WTC11 (cell line): Measurements from ENCODE around the gene NTN5. TPM values are rescaled to one million over a fixed set of nuclear protein-coding genes. Genes with fewer than 3 reads are reported as not detected.
"Not testable (repeated sequence)": the region's sequence is repeated elsewhere in the genome, so short reads cannot be mapped to it uniquely, and the experiment has no call there.

Experiments used
- ATAC-seq: fragments of 200-7000 bp; cut with Tn5 transposase; 2 replicates; pipeline ENCODE4 v1.10.0; 2021; ENCODE audit warnings: mild to moderate bottlenecking, moderate library complexity
- CTCF ChIA-PET: fragments of 300-600 bp; sonication (Branson Sonifier 250); formaldehyde crosslinking; loops from one replicate; lab custom pipeline; 2021; ENCODE audit warnings: antibody characterized with exemption; lab: Charles Lee
- POLR2A ChIA-PET: fragments of 350-600 bp; sonication (Branson Sonifier 250); formaldehyde crosslinking; loops from one replicate; lab custom pipeline; 2021; ENCODE audit warnings: antibody characterized with exemption; lab: Charles Lee
- DNase-seq: peaks from one replicate; pipeline ENCODE4 v3.0.0; 2021; ENCODE audit warnings: low spot score
- H3K27ac Mint-ChIP-seq: 2 replicates; pipeline ENCODE4 v1.8.0; 2021; ENCODE audit warnings: mixed read lengths
- H3K27me3 Mint-ChIP-seq: 2 replicates; pipeline ENCODE4 v1.8.0; 2021; ENCODE audit warnings: low read depth, mild to moderate bottlenecking, moderate library complexity, mixed read lengths
- H3K36me3 Mint-ChIP-seq: 2 replicates; pipeline ENCODE4 v1.8.0; 2021; ENCODE audit warnings: mixed read lengths
- H3K4me1 Mint-ChIP-seq: 2 replicates; pipeline ENCODE4 v1.8.0; 2022; ENCODE audit warnings: mixed read lengths
- H3K4me3 Mint-ChIP-seq: 2 replicates; pipeline ENCODE4 v1.8.0; 2021; ENCODE audit warnings: mild to moderate bottlenecking, moderate library complexity, mixed read lengths
- H3K9me3 Mint-ChIP-seq: 2 replicates; pipeline ENCODE4 v1.8.0; 2021; ENCODE audit warnings: mixed read lengths
- ATF3 ChIP-seq: sonication (generic); formaldehyde crosslinking; conservative IDR thresholded peaks from 2 replicates; pipeline ENCODE4 v1.8.1; 2022; ENCODE audit warnings: mild to moderate bottlenecking, missing genetic modification reagents
- CBFB ChIP-seq: sonication (generic); formaldehyde crosslinking; IDR thresholded peaks from 2 replicates; pipeline ENCODE4 v1.8.1; 2022; ENCODE audit warnings: mild to moderate bottlenecking, low read depth, missing genetic modification reagents
- E2F4 ChIP-seq: sonication (generic); formaldehyde crosslinking; IDR thresholded peaks from 2 replicates; pipeline ENCODE4 v1.8.1; 2022; ENCODE audit warnings: low read depth, mild to moderate bottlenecking, moderate library complexity, missing genetic modification reagents, borderline replicate concordance
- HMGA2 ChIP-seq: fragments of 250-450 bp; sonication (Bioruptor Pico); IDR thresholded peaks from 2 replicates; pipeline ENCODE4 v1.4.0; 2021; ENCODE audit warnings: mild to moderate bottlenecking, moderate library complexity
- JAZF1 ChIP-seq: fragments of 250-450 bp; sonication (Bioruptor Pico); IDR thresholded peaks from 2 replicates; pipeline ENCODE4 v1.9.0; 2021; ENCODE audit warnings: moderate library complexity, mild to moderate bottlenecking, inconsistent platforms
- JUN ChIP-seq: sonication (generic); formaldehyde crosslinking; IDR thresholded peaks from 2 replicates; pipeline ENCODE4 v1.8.0; 2023; ENCODE audit warnings: mild to moderate bottlenecking, missing genetic modification reagents
- KAT7 ChIP-seq: sonication (generic); formaldehyde crosslinking; IDR thresholded peaks from 2 replicates; pipeline ENCODE4 v1.8.1; 2023; ENCODE audit warnings: missing genetic modification reagents, mild to moderate bottlenecking, borderline replicate concordance
- MAX ChIP-seq: sonication (generic); formaldehyde crosslinking; IDR thresholded peaks from 2 replicates; pipeline ENCODE4 v1.8.0; 2022; ENCODE audit warnings: mild to moderate bottlenecking, missing genetic modification reagents
- NR2C2 ChIP-seq: sonication (generic); formaldehyde crosslinking; IDR thresholded peaks from 2 replicates; pipeline ENCODE4 v1.8.0; 2022; ENCODE audit warnings: mild to moderate bottlenecking, missing genetic modification reagents
- RELA ChIP-seq: sonication (generic); formaldehyde crosslinking; IDR thresholded peaks from 2 replicates; pipeline ENCODE4 v1.8.1; 2022; ENCODE audit warnings: missing genetic modification reagents, mild to moderate bottlenecking, borderline replicate concordance
- RORB ChIP-seq: fragments of 250-450 bp; sonication (Bioruptor Pico); IDR thresholded peaks from 2 replicates; pipeline ENCODE4 v1.9.0; 2021; ENCODE audit warnings: mild to moderate bottlenecking
- TCF7 ChIP-seq: sonication (generic); formaldehyde crosslinking; IDR thresholded peaks from 2 replicates; pipeline ENCODE4 v1.8.0; 2022; ENCODE audit warnings: mild to moderate bottlenecking, low read depth, missing genetic modification reagents, moderate library complexity
- TEAD1 ChIP-seq: sonication (generic); formaldehyde crosslinking; IDR thresholded peaks from 2 replicates; pipeline ENCODE4 v1.8.0; 2022; ENCODE audit warnings: mild to moderate bottlenecking, missing genetic modification reagents
- USF2 ChIP-seq: sonication (generic); formaldehyde crosslinking; IDR thresholded peaks from 2 replicates; pipeline ENCODE4 v1.8.1; 2023; ENCODE audit warnings: mild to moderate bottlenecking, missing genetic modification reagents, moderate library complexity
- ZNF317 ChIP-seq: sonication (generic); formaldehyde crosslinking; IDR thresholded peaks from 2 replicates; pipeline ENCODE4 v1.8.1; 2023; ENCODE audit warnings: low read depth, mild to moderate bottlenecking, moderate library complexity, missing genetic modification reagents, borderline replicate concordance
- ZNF423 ChIP-seq: fragments of 250-450 bp; sonication (Bioruptor Pico); IDR thresholded peaks from 2 replicates; pipeline ENCODE4 v2.1.2; 2022; ENCODE audit warnings: mild to moderate bottlenecking, moderate library complexity
- total RNA-seq: library from RNA; stranded (reverse); gene quantifications from 3 replicates; pipeline ENCODE4 v1.2.3, GENCODE V29; 2021
- TF ChIP-seq, protein P1 (sequence below): sonication (generic); formaldehyde crosslinking; IDR thresholded peaks from 2 replicates; pipeline ENCODE4 v1.8.1; 2023; ENCODE audit warnings: mild to moderate bottlenecking, missing genetic modification reagents, moderate library complexity
- TF ChIP-seq, protein P2 (sequence below): sonication (generic); formaldehyde crosslinking; IDR thresholded peaks from 2 replicates; pipeline ENCODE4 v1.8.1; 2022; ENCODE audit warnings: missing genetic modification reagents, borderline replicate concordance
- TF ChIP-seq, protein P3 (sequence below): sonication (generic); formaldehyde crosslinking; IDR thresholded peaks from 2 replicates; pipeline ENCODE4 v1.8.1; 2023; ENCODE audit warnings: mild to moderate bottlenecking, missing genetic modification reagents, borderline replicate concordance

The NTN5 gene
- total RNA-seq, 1 experiment from 2014 or later = 0.28 TPM

DNA sequence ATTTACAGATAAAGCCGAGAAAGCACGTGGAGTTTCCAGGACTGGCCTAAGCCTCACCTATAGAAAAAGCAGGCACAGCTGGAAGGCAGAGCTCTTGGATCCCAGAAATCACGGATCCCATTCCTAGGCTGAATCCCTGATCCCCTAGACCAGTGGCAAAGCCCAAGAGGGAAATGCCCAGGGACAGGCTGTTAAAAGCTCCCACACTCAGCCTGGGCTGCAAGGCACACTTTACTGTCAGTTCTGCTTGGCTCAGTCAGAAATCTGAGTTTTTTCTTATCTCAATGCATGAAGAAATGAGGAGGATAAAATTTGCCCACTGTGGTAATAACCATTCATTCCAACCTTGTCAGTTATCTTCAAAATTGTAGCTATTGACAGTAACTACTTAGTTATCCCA, 15.0 kb upstream of the NTN5 start:
- ChIA-PET CTCF (interaction anchor here (0.7 to 1.0 kb wide), 2 partner anchors 12 to 51 kb away, joined by 3 read pairs; no protein-coding TSS in a partner anchor), POLR2A (no interaction called here)
- H3K36me3 Mint-ChIP-seq = no peaks in the 10 kb centered on the region
- no peak overlapping the region for H3K27ac Mint-ChIP-seq
- DNase-seq = no peak
- H3K4me3 Mint-ChIP-seq = no peak overlapping the region
- no peaks in the 10 kb centered on the region for H3K4me1 Mint-ChIP-seq
- TF ChIP-seq TEAD1 (CRISPR knock-in tag) (no peak), HMGA2 (CRISPR knock-in tag) (no peak), MAX (no peak), USF2 (CRISPR knock-in tag) (no peak), TCF7 (no peak), JAZF1 (CRISPR knock-in tag) (no peak), RORB (no peak), ZNF423 (CRISPR knock-in tag) (no peak), E2F4 (CRISPR knock-in tag) (no peak), ZNF317 (CRISPR knock-in tag) (no peak), JUN (no peak), CBFB (CRISPR knock-in tag) (no peak), NR2C2 (no peak), KAT7 (CRISPR knock-in tag) (no peak), ATF3 (no peak), RELA (no peak)
- TF ChIP-seq, protein P1, sequence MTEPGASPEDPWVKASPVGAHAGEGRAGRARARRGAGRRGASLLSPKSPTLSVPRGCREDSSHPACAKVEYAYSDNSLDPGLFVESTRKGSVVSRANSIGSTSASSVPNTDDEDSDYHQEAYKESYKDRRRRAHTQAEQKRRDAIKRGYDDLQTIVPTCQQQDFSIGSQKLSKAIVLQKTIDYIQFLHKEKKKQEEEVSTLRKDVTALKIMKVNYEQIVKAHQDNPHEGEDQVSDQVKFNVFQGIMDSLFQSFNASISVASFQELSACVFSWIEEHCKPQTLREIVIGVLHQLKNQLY = no peak
- TF ChIP-seq, protein P2, sequence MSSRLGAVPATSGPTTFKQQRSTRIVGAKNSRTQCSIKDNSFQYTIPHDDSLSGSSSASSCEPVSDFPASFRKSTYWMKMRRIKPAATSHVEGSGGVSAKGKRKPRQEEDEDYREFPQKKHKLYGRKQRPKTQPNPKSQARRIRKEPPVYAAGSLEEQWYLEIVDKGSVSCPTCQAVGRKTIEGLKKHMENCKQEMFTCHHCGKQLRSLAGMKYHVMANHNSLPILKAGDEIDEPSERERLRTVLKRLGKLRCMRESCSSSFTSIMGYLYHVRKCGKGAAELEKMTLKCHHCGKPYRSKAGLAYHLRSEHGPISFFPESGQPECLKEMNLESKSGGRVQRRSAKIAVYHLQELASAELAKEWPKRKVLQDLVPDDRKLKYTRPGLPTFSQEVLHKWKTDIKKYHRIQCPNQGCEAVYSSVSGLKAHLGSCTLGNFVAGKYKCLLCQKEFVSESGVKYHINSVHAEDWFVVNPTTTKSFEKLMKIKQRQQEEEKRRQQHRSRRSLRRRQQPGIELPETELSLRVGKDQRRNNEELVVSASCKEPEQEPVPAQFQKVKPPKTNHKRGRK (CRISPR knock-in tag) = no peak
- TF ChIP-seq, protein P3, sequence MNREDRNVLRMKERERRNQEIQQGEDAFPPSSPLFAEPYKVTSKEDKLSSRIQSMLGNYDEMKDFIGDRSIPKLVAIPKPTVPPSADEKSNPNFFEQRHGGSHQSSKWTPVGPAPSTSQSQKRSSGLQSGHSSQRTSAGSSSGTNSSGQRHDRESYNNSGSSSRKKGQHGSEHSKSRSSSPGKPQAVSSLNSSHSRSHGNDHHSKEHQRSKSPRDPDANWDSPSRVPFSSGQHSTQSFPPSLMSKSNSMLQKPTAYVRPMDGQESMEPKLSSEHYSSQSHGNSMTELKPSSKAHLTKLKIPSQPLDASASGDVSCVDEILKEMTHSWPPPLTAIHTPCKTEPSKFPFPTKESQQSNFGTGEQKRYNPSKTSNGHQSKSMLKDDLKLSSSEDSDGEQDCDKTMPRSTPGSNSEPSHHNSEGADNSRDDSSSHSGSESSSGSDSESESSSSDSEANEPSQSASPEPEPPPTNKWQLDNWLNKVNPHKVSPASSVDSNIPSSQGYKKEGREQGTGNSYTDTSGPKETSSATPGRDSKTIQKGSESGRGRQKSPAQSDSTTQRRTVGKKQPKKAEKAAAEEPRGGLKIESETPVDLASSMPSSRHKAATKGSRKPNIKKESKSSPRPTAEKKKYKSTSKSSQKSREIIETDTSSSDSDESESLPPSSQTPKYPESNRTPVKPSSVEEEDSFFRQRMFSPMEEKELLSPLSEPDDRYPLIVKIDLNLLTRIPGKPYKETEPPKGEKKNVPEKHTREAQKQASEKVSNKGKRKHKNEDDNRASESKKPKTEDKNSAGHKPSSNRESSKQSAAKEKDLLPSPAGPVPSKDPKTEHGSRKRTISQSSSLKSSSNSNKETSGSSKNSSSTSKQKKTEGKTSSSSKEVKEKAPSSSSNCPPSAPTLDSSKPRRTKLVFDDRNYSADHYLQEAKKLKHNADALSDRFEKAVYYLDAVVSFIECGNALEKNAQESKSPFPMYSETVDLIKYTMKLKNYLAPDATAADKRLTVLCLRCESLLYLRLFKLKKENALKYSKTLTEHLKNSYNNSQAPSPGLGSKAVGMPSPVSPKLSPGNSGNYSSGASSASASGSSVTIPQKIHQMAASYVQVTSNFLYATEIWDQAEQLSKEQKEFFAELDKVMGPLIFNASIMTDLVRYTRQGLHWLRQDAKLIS (CRISPR knock-in tag) = no peak
- no peaks in the 10 kb centered on the region for H3K9me3 Mint-ChIP-seq
- ATAC-seq = no peak
- no peaks in the 10 kb centered on the region; the same call in none of the 2 replicates for H3K27me3 Mint-ChIP-seq

- CTCF ChIA-PET, H3K36me3 Mint-ChIP-seq: not testable (repeated sequence)
Measured at GRCh38 chr19:48686637-48687036, 13.8 kb upstream of the NTN5 start.

More at GRCh38 chr19:48686637-48687036, 13.8 kb upstream of the NTN5 start:
- POLR2A ChIA-PET = interaction anchor here (0.6 kb wide), 1 partner anchor 90 kb away, joined by 5 read pairs; no protein-coding TSS in a partner anchor
- not testable (repeated sequence) for H3K27ac Mint-ChIP-seq, H3K4me3 Mint-ChIP-seq, ATAC-seq, DNase-seq, H3K9me3 Mint-ChIP-seq, H3K4me1 Mint-ChIP-seq, H3K27me3 Mint-ChIP-seq
